ENCODE results near the gene CCDC57.
A peak's percentile ranks its signal among the peaks of the same experiment; 100 is the strongest.
"Not testable (repeated sequence)": the region's sequence is repeated elsewhere in the genome, so short reads cannot be mapped to it uniquely, and the experiment has no call there.

CCDC57 gene

DNA sequence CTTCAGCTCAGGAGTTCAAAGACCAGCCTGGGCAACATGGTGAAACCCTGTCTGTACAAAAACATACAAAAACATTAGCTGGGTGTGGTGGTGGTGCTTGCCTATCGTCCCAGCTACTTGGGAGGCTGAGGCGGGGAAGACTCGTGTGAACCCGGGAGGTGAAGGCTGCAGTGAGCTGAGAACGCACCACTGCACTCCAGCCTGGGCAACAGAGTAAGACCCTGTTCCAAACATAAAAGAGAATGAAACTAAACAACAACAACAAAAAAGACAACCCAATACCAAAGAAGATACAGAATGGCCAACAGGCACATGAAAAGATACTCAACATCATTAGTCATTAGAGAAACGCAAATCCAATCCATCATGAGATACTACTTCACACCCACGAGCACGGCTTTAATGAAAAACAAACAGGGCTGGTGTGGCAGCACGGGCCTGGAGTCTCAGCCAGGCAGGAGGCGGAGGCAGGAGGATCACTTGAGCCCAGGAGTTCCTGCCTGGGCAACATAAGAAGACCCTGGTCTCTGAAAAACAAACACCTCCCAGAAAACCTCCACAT, 8.8 kb upstream of the CCDC57 start:
- DNase-seq: no peak

DNA sequence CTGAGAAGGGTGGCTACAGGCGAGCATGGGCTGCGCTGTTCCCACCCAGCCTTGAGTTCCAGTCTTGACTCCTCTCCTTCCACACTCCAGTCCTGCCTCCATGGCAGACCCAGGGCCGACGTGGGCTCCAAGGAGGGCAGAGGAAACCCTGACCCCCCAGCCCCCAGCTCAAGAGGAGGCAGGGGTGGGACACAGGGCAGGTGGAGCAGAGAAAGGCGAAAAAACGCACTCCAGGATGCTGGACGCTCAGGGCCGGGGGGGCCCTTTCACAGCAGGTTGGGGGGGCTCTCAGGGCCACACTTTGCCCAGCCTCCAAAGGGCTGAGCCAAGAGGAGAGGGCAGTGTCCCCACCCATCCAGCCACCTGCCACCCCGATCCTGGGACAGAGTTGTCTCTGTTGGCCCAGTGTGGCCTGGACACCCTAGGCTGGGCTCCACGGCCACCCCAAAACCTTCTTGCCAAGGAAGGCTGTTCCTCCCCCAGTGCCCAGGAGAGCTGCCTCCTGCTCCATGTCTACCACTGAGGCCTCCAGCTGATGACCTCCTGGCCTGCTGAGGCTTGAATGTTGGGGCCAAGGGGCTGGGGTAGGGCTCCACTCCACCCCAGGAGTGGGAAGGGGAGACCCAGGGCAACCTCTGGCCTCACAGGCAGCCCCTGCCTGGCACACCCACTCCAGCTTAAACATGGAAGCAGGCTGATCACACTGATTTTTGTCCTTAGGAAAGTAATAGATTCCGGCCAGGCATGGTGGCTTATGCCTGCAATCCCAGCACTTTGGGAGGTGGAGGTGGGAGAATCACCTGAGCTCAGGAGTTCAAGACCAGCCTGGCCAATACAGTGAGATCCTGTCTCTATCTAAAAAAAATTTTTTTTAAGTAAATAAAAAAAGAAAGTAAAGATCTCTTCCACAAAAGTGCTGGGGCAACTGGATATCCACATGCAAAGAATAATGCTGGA, 7.4 kb upstream of the CCDC57 start:
- no peak for DNase-seq

DNA sequence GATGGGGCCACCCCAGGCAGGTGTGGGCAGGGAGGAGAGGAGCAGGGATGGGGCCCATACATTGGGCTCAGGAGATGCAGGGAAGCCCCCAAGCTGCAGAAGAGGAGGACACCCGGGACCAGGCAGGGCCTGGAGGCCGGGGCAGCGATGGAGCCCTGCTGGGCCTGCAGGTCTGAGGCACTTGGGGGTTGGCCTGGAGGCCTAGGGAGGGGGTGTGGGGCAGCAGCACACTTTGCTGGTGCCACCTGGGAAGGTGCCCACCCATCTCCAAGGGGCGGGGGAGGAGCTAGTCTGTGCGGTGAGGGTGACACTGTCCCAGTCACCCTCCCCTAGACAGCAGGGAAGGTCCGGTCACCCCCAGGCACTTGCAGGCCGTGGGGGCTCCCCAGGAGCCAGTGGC, 6.4 kb upstream of the CCDC57 start:
- DNase-seq: no peak

DNA sequence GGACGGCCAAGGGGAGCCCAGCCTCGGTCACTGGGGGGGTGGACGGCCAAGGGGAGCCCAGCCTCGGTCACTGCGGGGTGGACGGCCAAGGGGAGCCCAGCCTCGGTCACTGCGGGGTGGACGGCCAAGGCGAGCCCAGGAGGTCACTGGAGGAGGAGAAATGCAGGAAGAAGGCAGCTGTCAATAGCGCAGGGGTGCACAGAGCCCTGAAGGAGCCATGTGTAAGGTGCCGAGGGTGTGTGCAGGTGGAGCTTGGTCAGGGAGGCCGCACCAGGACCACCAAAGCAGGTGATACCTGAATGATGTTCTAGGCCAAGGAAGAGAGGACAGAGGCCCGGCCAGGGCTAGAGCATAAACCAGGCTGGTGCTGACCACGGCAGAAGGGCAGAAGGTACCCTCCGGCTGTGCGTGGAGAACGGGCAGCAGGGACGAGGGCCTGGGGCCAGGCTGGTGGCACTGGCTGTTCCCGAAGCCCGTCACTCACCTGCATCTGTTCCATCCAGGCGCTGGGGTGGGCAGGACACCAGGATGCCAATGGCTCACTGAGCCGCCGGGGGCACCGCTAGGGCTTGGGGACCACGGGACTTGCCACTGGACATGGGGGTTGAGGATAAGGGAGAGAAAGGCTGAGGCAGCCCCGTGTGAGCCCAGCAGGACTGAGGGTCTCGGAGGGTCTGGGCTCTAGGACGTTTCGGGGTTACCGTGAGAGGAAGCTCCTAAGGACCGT, 5.9 kb upstream of the CCDC57 start:
- no peak for DNase-seq

GRCh38 chr17:82217530-82218204, 5.0 kb upstream of the CCDC57 start:
- no peak for DNase-seq

DNA sequence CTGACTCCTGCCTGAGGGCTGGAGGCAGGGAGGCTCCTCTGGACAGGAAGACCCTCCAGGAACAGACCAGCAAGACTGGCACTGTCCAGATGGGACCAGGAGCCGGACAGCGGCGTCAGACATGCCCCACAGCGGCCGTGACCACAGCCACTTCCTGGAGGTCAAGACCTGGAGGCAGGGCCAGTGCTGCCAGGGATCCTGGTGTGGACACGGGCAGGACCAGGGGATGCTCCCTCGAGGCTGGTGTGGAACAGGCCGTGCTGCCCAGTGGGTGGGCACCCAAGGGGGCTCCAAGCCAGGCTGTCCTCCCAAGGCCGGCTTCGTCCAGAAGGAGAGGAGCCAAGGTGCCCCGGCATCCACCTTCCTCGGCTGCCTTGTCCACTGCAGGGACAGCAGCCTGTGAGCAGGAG, 4.5 kb upstream of the CCDC57 start:
- DNase-seq: no peak

DNA sequence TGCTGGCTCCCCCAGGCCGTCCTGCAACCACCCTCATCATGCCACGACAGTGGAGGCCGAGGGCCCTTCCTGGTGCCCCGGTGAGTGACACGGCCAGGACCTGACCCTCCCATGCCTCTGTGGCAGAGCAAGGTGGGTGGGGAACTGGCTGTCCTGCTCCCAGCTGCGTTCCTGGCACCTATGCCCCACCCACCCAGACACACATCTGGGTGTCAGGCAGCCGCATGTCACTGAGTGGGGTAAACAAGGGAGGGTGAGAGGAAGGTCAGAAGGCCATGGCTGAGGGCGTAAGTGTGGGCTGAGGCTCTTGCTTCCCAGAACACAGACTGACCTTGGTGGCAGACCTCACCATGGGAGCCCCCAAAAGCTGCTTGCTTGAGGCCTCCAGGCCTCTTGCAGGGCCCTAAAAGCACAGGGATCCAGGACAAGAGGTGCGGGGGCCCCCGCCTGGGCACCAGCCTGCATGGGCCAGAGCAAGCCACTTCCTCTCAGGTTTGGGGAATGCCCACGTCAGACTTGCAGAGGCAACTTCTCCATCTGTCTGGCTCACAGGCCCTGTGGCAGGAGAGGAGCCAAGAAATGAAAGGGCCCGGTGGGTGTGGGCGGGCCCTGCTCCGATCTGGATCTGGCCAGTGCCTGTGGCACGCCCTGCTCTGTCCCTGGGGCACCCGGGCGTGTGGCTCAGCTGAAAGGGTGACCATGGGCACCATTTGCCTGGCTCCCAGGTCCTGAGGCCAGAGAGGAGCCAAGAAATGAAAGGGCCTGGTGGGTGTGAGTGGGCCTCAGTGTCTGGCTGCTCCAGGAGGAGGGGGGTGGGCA, 3.9 kb upstream of the CCDC57 start:
- DNase-seq: no peak

DNA sequence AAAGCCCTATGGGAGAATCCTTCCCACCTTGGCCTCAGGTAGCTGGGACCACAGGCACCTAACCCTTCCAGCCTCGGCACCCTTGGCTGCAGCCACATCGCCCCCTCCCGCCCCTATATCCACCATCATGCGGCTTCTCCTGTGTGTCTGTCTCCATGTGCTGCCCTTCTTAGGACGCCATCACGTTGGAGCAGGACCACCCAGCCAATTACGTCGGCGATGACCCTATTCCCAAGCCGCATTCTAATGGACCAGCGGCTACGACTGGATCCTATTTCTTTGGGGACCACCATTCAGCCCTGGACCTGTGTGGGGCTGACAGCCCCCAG, 3.3 kb upstream of the CCDC57 start:
- no peak for DNase-seq

DNA sequence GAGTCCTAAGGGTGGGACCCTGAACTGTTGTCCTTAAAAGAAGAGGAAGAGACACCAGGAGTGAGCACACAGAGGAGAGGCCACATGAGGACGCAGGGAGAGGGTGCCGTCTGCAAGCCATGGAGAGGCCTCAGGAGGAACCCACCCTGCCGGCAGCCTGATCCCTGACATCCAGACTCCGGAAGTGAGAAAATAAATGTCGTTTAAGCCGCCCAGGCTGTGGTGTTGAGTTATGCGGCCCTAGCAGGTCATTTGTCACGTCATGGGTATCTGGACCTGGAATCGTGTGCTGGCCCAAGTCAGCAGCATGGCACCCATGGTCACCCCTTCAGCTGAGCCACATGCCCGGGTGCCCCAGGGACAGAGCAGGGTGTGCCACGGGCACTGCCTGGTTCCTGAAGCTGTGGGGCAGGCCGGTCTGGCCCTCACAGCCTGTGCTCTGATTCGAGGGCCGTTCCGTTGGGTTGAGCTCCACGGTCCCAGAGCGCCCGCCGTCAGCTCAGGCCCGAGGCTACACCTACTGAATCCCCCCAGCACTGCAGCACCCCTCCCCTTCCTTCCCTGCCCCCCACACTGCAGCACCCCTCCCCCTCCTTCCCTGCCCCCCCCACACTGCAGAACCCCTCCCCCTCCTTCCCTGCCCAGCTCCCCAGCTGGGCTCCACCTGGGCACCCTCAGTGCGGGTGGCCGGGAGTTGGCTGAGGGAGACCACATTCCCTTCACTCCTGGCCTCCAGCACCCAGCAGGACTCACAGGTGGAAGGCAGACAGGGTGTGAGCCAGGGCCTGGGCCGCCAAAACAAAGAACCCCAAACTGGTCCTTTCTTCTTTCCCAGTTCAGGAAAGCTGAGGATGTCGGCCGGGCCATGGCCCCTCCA, 2.7 kb upstream of the CCDC57 start:
- DNase-seq: no peak

- no peak for DNase-seq
Measured at GRCh38 chr17:82214012-82214628, 1.5 kb upstream of the CCDC57 start.

DNA sequence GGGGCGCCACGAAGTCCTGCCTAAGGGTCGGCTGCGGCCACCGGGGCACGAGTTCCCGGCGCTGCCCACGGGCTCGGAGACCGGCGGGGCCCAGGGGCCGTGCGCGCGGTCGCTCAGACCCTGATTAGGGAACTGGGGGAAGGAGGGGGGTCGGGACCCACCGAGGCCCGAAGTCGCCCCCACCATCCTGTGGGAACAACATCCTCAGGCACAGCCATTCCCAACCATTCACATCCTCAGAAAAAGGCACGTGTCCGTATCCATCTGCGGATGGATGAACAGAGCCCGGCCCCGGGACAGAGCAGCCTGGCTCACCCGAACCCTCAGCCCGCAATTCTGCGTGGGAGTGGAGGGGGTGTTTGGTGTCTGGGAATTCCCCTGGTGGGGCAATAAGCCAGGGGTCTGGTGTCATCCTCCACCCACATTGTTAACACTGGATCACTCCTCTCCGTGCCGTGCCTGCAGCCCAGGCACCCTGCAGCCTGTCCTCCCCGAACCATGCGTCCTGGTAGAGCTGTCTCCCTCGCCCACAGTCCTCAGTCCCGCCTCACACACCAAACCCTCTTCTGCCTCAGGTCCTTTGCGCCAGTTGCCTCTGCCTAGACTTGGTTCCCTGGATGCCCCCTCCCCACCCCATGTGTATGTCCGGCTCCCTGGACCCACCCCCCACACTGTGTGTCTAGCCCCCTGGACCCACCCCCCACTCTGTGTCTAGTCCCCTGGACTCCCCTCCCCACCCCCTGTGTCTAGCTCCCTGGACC, 789 bp upstream of the CCDC57 start:
- DNase-seq: peak; percentile 63

GRCh38 chr17:82210655-82211054, 2.0 kb downstream of the CCDC57 start:
- DNase-seq: not testable (repeated sequence)

DNA sequence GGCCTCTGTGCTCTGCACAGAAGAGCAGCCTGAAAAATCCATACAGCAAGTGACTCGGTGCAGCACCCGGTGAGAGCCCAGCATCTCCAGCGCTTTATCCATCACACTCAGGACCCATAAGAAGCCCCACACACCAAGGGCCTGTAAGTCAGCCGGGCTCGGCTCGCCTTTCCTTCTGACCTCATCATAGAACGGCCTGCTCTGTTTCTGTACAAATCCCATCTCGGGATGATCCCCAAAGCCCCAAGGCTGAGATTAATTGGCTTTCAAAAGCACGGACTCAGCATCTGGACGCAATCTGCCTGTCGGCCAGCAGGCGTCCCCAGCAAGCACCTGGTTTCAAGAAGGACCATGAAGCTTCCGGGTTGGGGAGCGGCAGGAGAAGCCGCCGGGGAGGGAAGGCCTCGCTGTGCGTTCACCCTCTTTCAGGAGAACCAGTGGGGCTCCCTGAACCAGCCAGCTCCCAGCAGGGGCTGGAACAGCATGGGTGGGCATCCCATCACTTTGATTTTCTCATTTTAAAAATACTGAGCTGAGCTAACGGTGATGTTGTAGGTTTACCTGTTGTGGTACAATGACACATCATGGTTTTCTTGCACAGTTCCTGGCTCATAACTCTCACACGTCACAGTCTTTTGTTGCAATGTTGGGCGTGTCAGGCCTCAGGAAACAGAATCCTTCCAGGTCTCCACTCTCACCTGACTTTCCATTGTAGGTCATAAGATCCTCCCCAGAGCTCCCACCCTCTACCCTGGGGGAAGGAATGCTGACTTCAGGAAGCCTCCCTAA, 6.7 kb downstream of the CCDC57 start:
- DNase-seq: peak; percentile 81

- DNase-seq: peak; percentile 62
Measured at GRCh38 chr17:82204831-82205719, 7.6 kb downstream of the CCDC57 start.

DNA sequence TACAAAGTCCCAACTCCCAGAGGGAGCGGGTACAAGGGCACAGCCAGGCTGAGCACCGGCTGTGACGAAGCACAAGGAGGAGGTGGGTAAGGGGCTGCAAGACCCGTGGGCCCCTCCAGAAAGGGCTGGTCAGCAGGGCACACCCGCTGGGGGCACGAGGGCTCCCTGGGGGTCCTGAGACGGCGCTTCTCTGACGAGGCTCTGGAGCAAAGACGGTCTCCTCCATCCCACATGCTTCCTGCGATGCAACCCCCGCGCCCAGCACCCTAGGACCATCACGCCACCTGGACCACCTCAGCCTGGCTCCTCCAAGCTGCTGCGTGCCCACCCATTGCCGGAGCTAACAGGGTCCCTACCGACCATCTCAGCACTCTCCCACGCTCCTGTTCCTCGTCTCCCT, 8.7 kb downstream of the CCDC57 start:
- no peak for DNase-seq

GRCh38 chr17:82202981-82203380, 9.7 kb downstream of the CCDC57 start:
- DNase-seq: no peak

DNA sequence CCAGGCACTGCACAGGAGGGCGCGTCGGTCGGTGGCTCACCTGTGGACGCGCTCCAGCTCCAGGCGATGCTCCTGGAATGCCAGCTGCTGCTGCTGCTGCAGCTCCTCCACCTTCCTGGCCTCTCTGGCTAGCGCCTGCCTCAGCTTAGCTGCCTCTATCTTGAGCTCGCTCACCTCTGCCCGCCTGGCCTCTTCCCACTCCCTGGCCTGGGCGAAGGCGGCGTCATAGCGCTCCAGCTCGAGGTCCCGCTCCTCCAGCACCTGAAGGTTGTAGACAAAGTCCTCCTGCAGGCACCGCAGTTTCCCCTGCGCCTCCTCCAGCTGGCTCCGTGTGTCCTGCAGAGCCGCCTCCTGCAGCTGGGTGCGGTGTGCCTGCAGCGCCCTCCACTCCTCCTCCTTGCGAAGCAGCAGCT, 11.1 kb downstream of the CCDC57 start:
- DNase-seq: no peak
